ENCODE data around the gene OTOA.
"Not testable (repeated sequence)": the region's sequence is repeated elsewhere in the genome, so short reads cannot be mapped to it uniquely, and the experiment has no call there.

Gene OTOA

GRCh38 chr16:21643785-21644184 lies 20.0 kb upstream of the OTOA start:
- H3K4me3 ChIP-seq (replicated peaks in 1 of 2; ENCODE audit: low read depth in 2 of 2, low read length in 2 of 2), result no peak overlapping the region
- TF ChIP-seq, protein P1, sequence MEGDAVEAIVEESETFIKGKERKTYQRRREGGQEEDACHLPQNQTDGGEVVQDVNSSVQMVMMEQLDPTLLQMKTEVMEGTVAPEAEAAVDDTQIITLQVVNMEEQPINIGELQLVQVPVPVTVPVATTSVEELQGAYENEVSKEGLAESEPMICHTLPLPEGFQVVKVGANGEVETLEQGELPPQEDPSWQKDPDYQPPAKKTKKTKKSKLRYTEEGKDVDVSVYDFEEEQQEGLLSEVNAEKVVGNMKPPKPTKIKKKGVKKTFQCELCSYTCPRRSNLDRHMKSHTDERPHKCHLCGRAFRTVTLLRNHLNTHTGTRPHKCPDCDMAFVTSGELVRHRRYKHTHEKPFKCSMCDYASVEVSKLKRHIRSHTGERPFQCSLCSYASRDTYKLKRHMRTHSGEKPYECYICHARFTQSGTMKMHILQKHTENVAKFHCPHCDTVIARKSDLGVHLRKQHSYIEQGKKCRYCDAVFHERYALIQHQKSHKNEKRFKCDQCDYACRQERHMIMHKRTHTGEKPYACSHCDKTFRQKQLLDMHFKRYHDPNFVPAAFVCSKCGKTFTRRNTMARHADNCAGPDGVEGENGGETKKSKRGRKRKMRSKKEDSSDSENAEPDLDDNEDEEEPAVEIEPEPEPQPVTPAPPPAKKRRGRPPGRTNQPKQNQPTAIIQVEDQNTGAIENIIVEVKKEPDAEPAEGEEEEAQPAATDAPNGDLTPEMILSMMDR (IDR thresholded peaks at IDR 0.05; ENCODE audit: low read depth, low read length), result no peak
- no peak for DNase-seq (ENCODE audit: low read depth in 2 of 2)

DNA sequence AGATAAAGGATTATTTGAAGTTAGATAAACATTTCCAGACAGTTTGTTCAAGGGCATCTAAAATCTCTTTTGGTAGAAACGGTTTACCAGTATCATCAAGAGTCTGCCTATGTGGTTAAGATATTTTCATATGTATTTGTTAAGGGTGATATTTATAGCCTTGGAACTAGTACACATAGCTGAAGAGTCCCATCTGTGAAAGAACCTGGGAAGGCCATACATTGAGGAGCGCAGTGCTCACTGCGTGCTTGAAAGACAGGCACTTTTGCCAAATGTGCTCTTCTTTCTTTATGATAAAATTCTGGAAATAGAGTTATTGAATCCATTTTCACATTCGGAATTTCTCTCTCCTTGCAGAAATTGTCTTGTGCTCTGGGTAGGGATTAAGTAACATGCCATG lies 19.1 kb upstream of the OTOA start:
- no peak for DNase-seq (ENCODE audit: low read depth in 2 of 2)
- H3K4me3 ChIP-seq (replicated peaks in 1 of 2; ENCODE audit: low read depth in 2 of 2, low read length in 2 of 2), result no peak overlapping the region
- TF ChIP-seq, protein P1 (IDR thresholded peaks at IDR 0.05; ENCODE audit: low read depth, low read length), result no peak

DNA sequence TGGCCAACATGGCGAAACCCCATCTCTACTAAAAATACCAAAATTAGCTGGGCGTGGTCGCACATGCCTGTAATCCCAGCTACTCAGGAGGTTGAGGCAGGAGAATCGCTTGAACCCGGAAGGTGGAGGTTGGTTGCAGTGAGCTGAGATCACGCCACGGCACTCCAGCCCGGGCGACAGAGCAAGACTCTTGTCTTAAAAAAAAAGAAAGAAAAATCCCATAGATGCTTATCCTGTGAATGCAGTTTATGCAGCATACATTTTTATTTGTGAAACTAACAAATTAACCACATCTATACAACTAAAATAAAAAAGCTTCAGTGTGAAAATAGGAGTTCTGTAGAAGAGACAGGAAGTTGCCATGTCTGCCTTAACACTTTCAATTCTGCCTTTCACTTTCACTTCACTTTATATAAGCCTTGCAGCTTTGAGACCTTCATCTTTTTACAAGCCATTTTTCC lies 18.5 kb upstream of the OTOA start:
- TF ChIP-seq, protein P1 (IDR thresholded peaks at IDR 0.05; ENCODE audit: low read depth, low read length), result no peak
- peak; percentile 45 to 59 for DNase-seq (ENCODE audit: low read depth in 2 of 2)
- peak overlapping the region; percentile 1 to 32 for H3K4me3 ChIP-seq (replicated peaks in 1 of 2; ENCODE audit: low read depth in 2 of 2, low read length in 2 of 2)

DNA sequence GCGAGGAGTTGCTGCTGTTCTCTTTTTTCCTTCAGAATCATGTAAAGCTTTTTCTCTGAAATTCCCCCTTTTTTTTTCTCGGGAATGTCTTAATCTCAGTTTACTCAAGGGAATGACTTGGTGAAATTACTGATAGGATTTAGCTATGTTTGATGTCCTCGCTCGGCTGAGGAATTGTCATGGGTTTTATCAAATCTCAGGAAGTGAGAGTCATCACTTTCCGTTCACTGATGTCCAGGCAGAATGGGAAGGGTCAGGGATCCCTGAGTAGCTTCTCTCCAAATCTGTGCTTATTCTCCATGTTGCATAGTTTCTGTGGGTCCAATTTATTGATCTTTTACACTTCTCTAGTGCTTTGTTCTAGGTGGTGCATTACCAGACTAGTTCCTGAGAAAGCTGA lies 17.7 kb upstream of the OTOA start:
- peak; percentile 33 to 42 for DNase-seq (ENCODE audit: low read depth in 2 of 2)
- peak overlapping the region; percentile 4 to 32 for H3K4me3 ChIP-seq (replicated peaks in 1 of 2; ENCODE audit: low read depth in 2 of 2, low read length in 2 of 2)
- TF ChIP-seq, protein P1 (IDR thresholded peaks at IDR 0.05; ENCODE audit: low read depth, low read length), result no peak

- TF ChIP-seq, protein P1 (IDR thresholded peaks at IDR 0.05; ENCODE audit: low read depth, low read length), result no peak
- no peak overlapping the region for H3K4me3 ChIP-seq (replicated peaks in 1 of 2; ENCODE audit: low read depth in 2 of 2, low read length in 2 of 2)
- no peak for DNase-seq (ENCODE audit: low read depth in 2 of 2)
Observed at GRCh38 chr16:21646721-21647561, 16.8 kb upstream of the OTOA start.

DNA sequence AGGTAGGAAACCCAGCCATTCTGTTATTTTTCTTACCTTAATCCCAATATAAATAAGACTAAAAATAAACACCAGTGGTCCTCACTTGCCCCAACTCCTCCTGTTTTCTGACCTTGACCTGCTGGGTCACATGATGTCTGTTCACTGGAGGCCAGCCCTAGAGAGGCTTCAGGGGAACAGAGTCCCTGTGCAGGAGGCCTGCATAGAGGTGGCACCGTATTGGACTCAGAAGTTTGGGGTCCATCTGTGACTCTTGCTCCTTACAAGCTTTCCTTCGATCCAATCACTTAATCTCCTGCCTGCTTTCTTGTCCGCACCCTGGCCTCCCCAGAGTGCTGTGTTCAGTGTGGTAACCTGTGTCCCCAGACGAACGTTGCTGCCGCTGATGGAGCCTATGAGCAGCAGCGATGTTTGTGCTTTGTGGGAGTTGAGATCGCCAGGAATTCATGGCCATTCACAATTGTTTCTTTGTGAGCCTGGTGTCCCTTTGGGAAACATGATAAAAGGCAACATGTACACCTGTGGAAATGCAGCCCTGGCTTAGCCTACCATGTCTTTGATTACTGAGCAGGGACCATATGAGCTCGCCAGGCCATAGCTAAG lies 16.1 kb upstream of the OTOA start:
- H3K4me3 ChIP-seq (replicated peaks in 1 of 2; ENCODE audit: low read depth in 2 of 2, low read length in 2 of 2), result no peak overlapping the region
- TF ChIP-seq, protein P1 (IDR thresholded peaks at IDR 0.05; ENCODE audit: low read depth, low read length), result no peak
- DNase-seq (ENCODE audit: low read depth in 2 of 2), result no peak

GRCh38 chr16:21649826-21650406 lies 13.9 kb upstream of the OTOA start:
- not testable (repeated sequence) for H3K4me3 ChIP-seq (replicated peaks in 1 of 2; ENCODE audit: low read depth in 2 of 2, low read length in 2 of 2); DNase-seq (ENCODE audit: low read depth in 2 of 2)

Data from cardiac fibroblast (primary cell).